ENCODE results near the gene PYROXD2.

Gene PYROXD2

DNA sequence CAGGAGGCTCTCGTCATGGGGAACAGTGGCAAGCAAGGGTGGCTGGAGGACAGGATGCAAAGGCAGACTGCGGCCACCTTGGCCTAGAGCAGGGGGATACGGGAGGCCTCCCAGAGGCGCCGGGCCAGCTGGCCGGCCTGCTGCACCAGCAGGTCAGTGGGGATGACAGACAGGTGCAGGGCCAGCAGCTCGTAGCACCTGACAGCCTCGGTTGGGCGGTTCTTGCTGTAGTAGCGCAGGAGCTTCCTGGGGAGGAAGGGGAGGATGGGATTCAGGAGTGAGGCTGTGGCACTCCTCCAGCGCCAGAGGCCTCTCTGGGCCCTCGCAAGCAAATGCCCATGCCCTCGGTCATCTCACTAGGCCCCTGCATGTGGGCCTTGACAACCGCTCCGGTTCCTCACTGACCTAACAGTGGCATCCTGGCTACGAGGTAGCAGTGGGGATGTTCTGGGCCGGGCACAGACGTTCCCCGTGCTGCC lies 2.5 kb upstream of the PYROXD2 start:
- DNase-seq (ENCODE audit: extremely low spot score, insufficient read length, low read depth) (no peak), FAIRE-seq (no peak)

DNA sequence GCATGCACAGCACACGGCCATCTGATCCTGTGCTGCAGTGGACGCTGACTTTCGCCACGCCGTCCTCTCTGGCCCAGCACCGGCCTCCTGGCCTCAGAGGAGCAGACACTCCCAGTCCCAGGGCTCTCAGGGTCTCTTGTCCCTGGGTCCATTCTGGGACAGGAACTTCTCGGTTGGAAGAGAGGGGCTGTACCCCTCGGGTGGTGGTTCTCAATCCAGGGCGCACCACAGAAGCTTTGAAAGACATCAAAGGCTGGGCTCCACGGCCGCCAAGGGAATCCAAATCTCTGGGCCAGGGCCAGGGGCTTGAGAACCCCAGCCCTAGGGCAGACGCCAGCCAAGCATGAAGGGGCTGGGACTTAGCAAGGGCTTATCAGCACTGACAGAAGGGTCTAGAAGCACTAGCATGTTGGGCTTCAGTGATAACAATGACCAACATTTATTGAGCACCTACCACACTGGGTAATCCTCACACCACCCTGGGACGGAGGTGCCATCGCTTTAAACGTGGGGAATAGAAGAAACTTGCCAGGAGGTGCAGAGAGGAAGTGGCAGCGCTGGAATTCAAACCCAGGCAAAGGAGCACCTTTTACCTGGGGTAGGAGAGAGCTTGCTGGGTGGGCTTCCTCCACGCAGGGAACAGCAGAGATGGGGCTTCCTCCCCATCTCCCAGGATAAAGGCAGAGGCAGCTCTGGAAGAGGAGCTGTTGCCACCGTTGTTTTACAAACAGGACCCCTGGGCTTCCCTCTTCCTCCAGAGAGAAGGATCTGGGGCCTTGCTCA lies 1.8 kb upstream of the PYROXD2 start:
- FAIRE-seq: no peak

DNA sequence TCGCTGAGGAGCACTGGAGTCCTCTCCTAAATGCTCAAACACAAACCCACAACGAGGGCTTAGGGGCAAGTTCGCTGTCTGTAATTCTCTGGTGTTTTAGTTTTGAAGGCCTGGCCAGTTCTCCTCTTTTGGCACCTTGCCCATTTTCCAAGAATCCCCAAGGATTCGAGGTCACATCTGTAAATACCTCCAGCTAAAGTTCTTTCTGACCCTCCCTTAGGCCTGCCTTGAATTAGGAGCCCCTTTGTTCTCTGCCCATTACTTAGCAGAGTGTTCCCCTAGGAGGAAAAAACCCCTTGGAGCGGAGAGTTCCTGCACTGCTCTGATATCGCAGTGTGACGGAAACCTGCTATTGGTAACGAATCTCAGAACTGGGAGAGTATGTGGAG lies 743 bp upstream of the PYROXD2 start:
- DNase-seq (ENCODE audit: extremely low spot score, insufficient read length, low read depth) (no peak), FAIRE-seq (no peak)

More for the DNA sequence above, 1.8 kb upstream of the PYROXD2 start:
- DNase-seq (ENCODE audit: extremely low spot score, insufficient read length, low read depth): no peak

DNA sequence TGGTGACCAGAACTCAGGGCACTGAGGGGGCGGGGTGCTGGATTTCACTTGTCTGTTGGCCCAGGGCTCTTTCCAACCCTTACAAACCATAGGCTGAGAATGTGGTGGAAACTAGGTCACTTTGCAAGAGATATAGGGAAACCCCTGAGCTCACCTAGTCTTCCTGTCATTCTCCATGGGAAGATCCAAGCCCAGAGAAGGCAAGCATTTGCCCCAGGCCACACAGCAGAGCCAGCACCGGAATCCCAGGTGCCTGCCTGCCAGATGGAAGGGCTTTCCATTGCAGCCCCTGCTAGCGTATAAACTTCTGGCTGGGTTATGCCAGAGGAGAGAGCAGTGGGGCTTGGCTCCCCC lies 427 bp downstream of the PYROXD2 start:
- FAIRE-seq (no peak), DNase-seq (ENCODE audit: extremely low spot score, insufficient read length, low read depth) (no peak)

DNA sequence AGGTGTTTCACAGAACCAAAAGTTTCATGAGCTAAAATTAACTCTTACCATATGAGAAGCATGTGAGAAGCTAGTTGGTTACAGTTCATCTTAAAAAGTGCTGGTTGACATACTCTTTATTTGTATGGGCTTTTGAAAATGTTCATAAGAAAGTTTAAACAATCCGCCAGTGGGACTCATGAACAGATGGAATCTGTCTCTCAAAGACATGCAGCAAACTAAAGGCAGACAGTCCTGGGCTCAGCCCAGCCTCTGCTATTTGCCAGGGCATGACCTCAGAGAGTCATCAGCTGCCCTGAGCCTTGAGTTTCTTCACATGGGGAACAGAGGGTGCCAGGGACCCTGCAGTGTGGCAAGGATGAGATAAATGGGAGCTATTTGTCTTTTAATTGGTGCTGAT lies 3.2 kb downstream of the PYROXD2 start:
- FAIRE-seq: no peak
- DNase-seq (ENCODE audit: extremely low spot score, insufficient read length, low read depth): no peak

DNA sequence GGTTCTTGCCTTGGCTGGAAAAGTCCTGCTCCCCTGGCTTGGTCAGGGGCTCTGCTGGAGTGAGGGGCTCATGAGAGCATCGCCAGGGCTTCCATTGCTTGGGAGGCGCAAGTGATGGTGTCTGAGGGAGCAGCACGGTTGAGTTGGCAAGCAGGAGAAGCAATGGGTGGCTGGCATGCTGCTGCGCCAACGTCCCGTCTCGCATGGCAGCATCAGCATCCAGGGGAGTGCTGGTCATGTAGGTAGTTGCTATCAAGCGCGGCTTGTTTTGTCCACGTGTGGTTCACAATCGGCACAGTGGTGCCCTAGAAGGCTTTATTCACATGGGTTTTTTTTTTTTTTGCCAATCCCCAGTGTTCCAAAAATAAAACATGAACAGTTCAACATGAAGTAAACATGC lies 3.8 kb downstream of the PYROXD2 start:
- DNase-seq (ENCODE audit: extremely low spot score, insufficient read length, low read depth) (no peak), FAIRE-seq (no peak)

DNA sequence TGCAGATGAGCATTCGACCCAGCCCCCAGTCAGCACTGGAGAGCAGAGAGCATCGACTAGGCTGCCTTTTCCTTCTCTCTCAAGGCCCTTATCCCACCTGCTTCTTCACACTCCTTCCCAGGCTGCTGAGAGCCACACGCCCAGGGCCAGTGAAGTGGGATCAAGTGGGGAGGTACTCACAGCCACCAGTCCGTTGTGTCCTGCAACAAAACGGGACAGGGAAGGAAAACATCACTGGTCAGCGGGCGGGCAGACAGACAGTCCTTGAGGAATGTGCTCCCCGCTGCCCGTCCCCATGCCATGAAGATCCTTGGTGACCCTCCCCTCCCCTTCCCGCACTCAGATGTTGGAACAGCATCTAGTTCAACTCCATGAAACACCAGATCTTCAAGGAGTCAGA lies 4.2 kb downstream of the PYROXD2 start:
- FAIRE-seq: no peak
- DNase-seq (ENCODE audit: extremely low spot score, insufficient read length, low read depth): no peak

DNA sequence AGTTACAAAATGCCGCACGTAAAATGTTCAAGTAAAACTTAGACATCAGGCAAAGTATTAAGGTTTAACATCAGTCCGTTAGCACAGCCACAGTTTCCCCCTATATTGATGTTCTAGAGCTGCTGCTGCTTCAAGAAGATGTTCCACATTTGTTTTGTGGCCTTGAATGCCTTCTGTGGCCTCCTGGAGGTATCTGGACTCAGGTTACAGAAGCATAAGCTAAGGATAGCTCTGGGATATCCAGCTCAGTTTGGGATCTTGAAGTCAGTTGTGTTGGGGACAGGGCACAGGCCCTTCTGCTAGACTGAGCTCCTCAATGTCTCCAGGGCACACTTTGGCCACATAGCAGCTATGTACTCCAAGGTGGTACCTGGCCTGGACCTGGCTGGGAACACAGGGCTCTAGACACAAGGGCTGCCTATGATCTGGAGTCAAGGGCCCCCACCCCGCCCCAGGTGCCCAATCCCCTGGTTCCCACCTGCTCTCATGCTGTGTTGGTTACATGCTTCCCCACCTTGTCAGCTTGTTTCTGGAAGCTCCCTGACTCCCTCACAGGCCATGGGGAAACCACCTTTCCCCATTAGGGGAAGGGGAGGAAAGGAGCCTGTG lies 4.7 kb downstream of the PYROXD2 start:
- no peak for FAIRE-seq

DNA sequence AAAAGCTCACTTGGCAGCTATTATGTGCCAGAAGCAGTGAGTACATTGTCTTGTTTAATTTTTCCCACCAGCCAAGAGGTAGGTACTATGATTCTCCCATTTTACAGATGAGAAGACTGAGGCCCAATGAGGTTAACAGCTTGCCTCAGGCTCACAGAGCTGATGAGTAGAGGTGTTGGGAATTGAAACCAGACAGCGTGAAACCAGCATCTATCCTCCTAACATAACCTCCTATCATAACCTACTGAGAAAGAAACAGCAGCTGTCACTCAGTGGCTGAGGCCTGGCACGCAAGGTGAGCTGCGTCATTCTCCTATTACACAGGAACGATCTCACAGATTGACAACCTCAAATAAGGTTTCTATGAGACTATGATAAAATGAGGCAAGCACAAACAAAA lies 6.2 kb downstream of the PYROXD2 start:
- FAIRE-seq (peak; percentile 87), DNase-seq (ENCODE audit: extremely low spot score, insufficient read length, low read depth) (peak; percentile 38)

More for the DNA sequence above, 4.7 kb downstream of the PYROXD2 start:
- DNase-seq (ENCODE audit: extremely low spot score, insufficient read length, low read depth): no peak

DNA sequence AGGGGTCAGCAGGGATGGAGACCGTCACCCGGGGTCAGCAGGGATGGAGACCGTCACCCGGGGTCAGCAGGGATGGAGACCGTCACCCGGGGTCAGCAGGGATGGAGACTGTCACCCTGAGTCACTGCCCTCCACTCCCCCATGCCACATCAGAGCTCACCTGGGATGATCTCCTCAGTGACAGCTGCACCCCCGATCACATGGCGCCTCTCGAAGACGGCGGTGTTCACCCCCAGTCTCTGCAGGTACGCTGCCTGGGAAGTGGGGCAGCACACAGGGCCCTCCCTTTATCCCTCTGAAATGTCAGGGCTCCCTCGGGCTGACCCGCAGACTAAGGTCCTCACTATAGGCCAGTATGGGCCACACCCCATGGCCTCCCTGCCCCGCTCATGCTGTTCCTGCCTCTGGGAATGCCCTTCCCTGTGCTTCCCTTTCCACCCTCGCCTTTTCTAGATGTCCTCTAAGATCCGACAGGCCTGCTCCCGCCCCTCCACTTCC lies 7.2 kb downstream of the PYROXD2 start:
- DNase-seq (ENCODE audit: extremely low spot score, insufficient read length, low read depth) (no peak), FAIRE-seq (no peak)

DNA sequence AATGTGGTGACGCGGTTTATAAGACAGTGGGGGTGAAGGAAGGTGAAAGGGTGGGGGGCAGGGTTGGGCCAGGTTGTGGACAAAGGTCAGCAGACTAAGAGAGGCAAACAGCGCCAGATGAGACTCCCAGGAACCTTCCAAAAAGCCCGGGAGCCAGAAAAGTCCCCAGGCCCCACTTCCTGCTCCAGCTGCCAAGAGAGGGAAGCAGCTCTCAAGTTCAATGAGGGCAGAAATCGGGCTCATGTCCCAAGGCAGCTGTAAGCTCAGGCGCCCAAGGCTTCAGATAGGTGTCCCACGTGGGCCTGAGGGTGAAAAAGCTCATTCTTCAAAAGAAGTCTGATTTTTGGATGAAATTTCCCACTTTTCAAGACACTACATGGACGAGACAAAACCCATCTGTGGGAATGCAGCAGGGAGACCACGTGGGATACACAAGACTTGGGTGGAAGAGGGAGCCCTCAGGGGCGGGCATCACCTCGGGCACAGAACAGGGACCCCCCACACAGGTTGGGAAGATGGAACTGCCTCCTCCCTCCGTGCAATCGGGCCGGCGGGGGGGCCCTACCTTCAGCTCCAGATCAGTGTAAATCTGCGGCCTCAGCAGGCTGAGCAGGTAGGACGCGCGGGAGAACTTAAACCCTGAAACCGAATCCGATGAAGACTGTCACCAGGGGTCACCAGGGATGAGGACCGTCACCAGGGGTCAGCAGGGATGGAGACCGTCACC lies 7.8 kb downstream of the PYROXD2 start:
- FAIRE-seq: no peak
- no peak for DNase-seq (ENCODE audit: extremely low spot score, insufficient read length, low read depth)

DNA sequence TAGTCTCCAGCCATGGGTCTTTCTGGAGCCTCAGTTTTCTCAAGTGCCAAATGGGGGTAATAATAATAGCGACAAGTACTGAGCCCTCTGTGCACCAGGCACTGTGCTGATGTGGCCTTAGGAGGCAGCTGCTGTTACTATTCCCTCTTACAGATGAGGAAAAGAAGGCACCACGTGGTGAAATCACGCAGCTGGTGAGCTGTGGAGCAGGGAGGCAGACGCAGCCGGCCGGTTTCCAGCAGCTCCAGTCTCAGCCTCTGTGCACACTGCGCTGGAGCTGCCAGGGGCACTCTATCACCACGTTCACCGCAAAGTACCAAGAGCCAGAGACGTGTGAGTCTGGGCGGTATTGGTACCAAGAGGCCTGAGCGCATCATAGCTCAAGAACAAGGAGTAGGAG lies 9.6 kb downstream of the PYROXD2 start:
- DNase-seq (ENCODE audit: extremely low spot score, insufficient read length, low read depth) (no peak), FAIRE-seq (no peak)

DNA sequence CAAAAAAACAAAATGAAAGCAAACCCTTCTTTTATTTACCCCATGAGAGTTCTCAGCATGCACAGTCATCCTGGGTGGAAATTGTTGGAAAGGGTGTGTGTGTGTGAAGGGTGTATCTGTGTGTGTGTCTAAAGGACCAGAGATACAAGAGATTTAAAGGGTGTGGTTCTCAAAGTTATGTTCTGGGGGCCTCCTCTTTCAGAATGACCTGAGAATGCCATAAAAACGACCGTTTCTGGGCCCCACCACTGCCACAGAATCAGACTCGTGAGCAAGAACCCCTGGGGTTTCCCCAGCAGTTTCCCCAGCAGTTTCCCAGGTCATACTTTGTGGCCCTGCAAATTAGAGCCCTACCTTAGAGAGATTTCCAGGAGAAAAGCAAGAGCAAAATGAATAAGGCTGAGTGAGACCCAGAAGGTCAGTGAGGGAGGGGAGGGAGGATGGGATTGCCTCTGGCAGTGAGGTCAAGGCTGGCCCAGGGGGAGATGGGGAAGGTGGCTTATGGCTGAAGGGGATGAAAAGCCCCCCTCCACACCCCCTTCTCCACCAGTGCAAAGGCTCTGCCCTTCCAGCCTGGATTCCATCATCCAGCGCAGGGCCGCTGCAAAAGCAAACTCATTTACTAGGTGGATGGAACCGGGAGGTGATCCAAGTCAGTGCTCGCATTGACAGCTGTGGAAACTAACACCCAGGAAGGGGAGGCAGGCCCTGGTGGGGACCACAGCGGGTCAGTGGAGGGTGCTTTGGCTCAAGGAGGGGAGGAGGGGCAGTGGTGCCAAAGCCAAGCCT lies 10.2 kb downstream of the PYROXD2 start:
- FAIRE-seq: peak; percentile 87
- no peak for DNase-seq (ENCODE audit: extremely low spot score, insufficient read length, low read depth)

DNA sequence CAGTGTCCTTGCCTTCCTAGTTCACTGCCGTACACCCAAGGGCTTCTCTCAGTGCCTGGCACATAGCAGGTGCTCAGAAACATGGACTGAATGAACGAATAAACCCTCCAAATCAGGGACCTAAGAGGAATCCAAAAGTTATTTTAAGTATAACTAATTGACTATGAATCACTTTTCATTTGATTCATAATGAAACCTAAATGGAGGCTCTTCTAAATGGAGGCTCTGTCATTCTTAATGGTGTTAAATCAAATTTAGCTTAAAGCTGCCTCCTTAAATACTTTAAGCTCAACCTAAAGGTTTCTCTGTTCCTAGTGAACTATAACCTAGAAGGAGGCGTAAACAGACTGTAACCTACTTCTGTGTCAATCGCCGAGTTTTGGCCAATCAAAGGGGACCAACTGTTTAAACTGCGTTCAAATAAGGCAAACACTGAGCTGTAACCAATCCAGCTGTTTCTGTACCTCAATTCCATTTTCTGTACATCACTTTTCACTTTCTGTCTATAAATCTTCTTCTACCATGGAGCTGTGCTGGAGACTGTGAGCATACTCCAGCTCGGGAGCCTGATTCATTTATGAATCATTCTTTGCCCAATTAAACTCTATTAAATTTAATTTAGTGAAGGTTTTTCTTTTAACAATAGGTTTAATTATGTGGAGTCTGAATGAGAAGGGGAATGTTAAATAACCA lies 11.0 kb downstream of the PYROXD2 start:
- peak; percentile 63 for FAIRE-seq
- DNase-seq (ENCODE audit: extremely low spot score, insufficient read length, low read depth): no peak

DNA sequence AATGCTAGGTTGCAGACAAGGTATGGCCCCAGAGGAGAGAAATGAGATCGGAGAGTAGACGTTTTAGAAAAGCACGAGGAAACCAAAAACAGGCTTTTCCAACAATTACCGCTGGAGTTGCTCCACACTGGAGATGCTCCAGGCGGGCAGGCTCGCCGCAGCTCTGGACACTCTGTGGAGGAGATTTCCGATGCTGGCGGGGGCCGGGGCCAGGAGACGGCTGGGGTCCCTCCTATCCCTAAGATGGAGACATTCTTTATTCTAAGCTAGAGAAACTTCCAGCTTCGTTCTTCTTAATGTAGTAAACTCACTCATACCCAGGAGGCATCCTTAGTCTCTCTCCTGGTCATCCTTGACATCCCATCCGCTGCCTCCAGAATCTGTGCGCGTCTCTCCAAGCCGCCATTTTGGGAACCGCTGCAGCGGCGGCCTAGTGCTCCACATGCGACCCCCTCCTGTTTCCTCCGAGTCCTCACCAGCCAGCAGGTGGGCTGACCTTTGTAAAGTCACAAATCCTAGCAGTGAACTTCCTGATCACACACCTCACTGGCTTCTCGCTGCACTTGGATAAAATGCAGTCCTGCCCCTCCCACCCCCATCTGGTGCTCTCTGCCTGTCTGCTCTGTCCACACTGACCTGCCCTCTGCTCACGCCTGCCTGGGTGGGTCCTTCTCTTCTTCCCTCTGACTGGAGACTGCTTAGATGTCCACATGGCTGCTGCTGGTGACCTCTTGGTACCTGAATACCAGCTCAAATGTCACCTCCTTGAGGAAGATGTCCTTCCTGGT lies 11.9 kb downstream of the PYROXD2 start:
- DNase-seq (ENCODE audit: extremely low spot score, insufficient read length, low read depth) (no peak), FAIRE-seq (no peak)

DNA sequence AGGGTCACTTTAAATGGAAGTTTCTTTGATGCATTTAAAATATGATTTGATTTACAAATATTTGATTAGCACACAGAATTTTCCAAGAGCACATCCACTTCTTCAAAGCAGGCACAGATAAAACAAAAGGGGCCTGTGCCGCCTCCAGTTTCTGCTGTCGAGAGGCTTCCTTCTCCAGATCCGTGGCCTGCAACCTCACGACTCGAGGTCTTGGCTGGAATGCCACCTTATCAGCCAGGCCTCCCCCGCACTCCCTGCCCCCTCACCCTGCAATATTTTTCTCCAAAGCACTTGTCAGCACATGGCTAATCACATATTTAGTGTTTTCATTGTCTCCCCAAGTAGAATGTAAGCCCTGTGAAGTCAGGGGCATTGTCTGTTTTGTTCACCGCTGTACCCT lies 12.5 kb downstream of the PYROXD2 start:
- DNase-seq (ENCODE audit: extremely low spot score, insufficient read length, low read depth): no peak
- no peak for FAIRE-seq

DNA sequence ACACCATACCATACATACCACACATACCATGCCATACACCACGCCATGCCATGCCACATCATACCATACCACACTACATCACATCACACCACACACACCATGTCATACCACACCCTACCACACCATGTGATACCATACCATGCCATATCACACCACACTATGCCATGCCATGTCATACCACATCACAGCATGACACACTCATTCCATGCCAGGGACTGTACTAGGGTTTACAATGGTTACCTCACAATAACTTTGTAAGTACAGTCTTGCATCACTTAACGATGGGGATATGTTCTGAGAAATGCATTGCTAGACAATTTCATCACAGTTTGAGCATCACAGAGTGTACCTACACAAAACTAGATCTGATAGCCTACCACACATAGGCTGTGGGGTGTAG lies 14.5 kb downstream of the PYROXD2 start:
- FAIRE-seq: no peak
- DNase-seq (ENCODE audit: extremely low spot score, insufficient read length, low read depth): no peak

DNA sequence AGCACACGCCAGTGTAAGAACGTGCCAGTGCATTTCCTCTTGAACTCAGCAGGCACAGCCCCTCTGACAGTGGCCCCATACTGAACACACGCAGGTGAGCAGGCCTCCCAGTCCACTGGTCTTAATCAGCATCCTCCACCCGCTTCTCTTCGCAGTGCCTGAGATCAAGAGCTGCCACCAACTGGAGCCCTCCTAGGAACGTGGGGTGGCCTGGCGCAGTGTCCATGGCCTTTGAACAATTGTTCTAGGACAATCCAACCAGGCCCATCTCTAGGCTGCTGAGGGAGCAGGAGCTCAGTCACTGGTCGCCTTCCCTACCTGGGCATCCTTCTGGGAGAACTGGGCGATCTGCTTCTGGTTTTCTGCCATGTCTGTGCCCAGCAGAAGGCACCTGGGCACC lies 15.2 kb downstream of the PYROXD2 start:
- DNase-seq (ENCODE audit: extremely low spot score, insufficient read length, low read depth): no peak
- no peak for FAIRE-seq

DNA sequence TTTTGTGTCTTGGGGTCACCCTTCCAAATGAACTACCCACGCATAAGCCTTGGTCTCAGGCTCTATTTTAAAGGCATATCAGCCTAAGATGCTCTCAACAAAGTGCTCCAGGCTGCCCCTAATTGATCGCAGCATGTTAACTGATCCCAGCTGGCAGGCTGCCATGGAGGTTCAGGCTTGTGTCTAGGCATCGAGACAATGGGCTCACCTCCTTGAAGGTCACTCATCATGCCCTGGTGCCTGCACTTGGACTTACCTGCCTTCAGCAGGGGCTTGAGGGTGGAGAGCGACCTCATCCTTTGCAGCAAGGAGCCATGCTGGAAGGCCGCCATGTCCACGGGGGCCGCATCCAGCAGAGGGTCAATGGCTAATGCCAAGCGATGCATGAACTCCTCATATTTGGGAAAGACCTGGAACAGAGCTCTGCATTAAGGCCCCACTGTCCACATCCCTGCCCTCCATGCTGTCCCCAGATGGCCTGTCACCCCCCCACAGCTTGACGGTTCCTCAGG lies 17.8 kb downstream of the PYROXD2 start:
- FAIRE-seq (no peak), DNase-seq (ENCODE audit: extremely low spot score, insufficient read length, low read depth) (no peak)
